ENCODE measurements around the gene ZNHIT2.

GRCh38 chr11:65072631-65072966 lies 44.9 kb downstream of the ZNHIT2 start:
- TF ChIP-seq CTCF (IDR thresholded peaks at IDR 0.05) (no peak), POLR2A (IDR thresholded peaks at IDR 0.05) (no peak)
